NCI-H146 (cell line): ENCODE results near the gene SMYD1.
"Not testable (repeated sequence)": the region's sequence is repeated elsewhere in the genome, so short reads cannot be mapped to it uniquely, and the experiment has no call there.

ENCODE experiments used
- DNase-seq: peaks from one replicate; lab custom pipeline; 2025; lab: John Stamatoyannopoulos, UW

SMYD1 gene

GRCh38 chr2:88067598-88067997, at the start of gene SMYD1:
Gene SMYD1 (plus strand): TSS chr2:88067825. CDS start chr2:88067865, 40 bp downstream.
- DNase-seq = no peak

GRCh38 chr2:88018077-88018805, 49.4 kb upstream of the SMYD1 start:
- DNase-seq = not testable (repeated sequence)

GRCh38 chr2:88018909-88019308, 48.7 kb upstream of the SMYD1 start:
- no peak for DNase-seq

DNA sequence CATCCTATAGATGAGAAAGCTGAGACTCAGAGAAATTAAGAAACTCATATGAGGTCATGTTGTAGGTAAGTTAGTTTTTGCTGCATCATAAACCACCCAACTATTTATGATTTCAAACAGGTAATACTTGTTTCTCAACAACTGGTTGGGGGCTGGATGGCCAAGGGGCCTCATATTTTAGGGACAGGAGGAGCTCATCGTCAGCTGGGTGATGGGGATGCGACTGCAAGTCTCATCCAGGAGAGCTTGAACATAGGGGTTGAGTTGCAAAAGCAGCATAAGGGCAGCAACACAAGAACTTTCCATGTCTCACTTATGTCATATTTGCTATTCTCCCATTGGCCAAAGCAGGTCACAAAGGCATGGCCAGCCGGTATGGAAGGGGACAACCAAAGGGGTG, 47.6 kb upstream of the SMYD1 start:
- DNase-seq = no peak

- DNase-seq = no peak
Measured at GRCh38 chr2:88022669-88022921, 45.0 kb upstream of the SMYD1 start.

DNA sequence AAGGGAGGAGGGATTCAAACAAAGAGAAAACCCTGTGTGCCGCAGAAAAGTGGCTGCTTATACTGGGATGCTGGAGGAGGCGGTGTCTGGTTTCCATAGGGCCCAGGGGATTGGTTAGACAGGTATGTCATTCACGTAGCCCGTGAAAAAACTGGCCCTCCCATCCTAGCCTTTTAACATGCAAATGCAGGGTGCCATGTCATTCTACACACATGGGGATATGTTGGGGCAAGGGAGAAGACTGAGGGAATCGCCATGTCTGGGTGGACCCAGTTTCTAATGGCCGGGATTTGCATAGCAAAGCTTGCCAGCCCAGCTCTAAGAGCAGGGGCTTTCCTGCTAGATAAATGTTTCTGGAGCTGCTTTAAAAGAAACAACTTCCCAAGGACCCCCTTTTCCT, 43.1 kb upstream of the SMYD1 start:
- no peak for DNase-seq

DNA sequence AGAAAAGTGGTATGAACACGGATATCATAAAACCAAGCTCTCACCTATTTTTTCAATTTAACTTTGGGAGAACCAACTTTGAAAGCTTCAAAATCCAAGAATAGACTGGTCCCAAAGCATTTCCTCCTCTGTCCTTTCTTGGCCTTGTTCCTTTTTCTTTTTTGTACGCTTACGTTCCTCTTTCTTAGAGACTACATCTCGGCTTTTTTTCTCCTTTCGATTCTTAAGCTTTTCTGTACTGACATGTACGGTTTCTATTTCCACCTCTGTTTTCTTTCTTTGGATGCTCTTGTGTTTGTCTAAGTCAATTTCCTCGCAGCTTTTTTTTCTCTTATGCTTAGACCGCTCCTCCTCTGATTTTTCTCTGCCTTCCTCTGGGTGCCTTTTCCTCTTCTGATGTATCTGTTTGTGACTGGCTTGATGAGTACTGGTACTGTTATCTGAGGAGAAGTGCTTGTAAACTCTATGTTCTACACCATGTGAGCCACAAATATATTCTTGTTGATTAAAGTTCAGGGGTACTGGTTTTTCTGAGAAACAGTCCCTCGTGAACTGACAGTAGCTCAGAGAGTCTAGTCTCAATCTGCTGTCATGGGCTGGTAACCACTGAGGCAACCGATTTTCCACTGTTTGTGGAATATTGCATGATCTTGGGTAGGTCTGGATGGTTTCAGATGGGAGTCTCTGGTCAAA, 39.8 kb upstream of the SMYD1 start:
- no peak for DNase-seq

GRCh38 chr2:88028931-88029330, 38.7 kb upstream of the SMYD1 start:
- no peak for DNase-seq

- DNase-seq = no peak
Measured at GRCh38 chr2:88032070-88032702, 35.4 kb upstream of the SMYD1 start.

DNA sequence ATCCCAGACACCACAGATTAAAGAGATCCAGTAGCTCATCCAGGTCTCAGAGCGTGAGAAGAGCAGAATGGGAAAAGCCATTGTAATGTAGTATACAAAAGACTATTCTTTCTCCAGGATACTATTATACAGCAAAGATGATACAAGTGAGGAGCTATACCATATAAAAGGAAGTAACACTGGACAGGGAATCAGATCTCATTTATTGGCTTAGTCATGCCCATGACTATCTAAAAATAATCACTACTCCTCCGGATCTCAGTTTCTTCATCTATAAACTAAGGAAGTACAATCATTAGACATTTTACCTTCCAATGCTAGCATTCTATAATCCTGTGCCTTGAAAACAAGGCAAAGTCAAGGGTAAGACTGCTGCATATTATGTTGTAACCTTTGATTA, 31.4 kb upstream of the SMYD1 start:
- no peak for DNase-seq

GRCh38 chr2:88036606-88037005, 31.0 kb upstream of the SMYD1 start:
- no peak for DNase-seq

DNA sequence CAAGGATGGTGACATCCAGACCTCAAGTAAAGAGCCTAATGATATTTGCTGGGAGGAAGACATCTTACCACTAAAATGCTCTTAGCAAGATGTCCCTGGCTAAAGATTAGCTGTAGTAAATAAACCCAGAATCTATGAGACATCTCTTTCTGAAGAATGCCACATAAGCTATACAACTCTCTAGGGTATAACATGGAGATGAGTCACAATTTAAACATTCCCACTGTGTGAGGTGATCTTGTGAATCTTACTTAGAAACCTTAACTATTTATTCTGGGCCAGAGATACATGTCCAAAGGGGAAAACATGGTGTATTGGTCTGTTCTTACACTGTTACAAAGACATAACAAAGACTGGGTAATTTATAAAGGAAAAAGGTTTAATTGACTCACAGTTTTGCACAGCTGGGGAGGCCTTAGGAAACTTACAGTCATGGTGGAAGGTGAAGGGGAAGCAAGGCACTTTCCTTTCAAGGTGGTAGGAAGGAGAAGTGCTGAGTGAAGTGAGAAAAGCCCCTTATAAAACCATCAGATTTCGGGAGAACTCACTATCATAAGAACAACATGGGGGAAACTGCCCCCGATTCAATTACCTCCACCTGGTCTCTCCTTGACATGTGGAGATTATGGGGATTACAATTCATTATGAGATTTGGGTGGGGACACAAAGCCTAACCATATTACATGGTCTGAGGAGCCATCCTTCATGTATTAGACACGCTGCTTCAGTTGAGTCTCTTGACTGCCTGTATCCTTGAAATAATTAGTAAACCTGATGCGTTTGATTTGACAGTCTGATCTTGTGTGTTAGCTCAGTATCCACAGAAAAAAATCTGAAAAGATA, 29.1 kb upstream of the SMYD1 start:
- no peak for DNase-seq

DNA sequence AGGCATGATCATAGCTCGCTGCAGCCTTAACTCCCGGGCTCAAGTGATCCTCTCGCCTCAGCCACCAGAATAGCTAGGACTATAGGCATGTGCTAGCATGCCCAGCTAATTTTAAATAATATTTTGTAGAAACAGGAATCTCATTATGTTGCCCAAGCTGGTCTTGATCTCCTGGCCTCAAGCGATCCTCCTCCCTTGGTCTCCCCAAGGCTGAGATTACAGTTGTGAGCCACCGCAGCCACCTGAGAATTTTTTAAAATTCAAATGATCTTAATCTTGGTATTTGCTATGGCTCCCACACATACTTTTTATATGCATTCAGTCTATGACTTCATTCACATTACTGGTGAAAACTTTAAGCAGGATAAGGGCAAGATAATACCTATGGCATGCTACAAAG, 25.1 kb upstream of the SMYD1 start:
- DNase-seq = no peak

DNA sequence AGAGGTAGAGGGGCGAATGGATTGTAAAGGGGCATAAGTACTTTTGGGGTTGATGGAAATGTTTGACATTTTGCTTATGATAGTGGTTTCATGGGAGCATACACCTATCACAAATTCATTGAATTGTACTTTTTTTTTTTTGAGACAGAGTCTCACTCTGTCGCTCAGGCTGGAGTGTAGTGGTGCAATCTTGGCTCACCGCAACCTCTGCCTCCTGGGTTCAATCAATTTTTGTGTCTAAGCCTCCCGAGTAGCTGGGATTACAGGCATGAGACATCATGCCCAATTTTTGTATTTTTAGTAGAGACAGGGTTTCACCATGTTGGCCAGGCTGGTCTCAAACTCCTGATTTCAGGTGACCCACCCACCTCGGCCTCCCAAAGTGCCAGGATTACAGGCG, 22.1 kb upstream of the SMYD1 start:
- DNase-seq = not testable (repeated sequence)

- DNase-seq = no peak
Measured at GRCh38 chr2:88048541-88048940, 19.1 kb upstream of the SMYD1 start.

GRCh38 chr2:88049622-88050021, 18.0 kb upstream of the SMYD1 start:
- DNase-seq = no peak

DNA sequence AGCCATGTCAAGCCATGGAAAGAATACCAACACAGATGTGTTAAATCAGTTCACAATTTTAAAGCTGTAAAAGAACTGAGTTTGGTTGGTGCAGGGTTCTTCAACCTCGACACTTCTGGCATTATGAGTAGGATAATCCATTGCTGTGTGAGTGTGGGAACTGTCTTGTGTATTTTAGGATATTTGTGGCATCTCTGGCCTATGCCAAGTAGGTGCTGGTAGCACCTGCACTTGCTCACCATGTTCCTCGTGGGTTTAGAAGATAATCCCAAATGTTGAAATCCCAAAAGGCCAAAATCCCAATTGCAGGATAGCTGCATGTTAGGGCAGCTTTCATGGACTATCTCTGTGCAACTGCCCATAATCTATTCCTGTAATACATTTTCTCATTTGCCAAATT, 15.8 kb upstream of the SMYD1 start:
- DNase-seq = no peak

DNA sequence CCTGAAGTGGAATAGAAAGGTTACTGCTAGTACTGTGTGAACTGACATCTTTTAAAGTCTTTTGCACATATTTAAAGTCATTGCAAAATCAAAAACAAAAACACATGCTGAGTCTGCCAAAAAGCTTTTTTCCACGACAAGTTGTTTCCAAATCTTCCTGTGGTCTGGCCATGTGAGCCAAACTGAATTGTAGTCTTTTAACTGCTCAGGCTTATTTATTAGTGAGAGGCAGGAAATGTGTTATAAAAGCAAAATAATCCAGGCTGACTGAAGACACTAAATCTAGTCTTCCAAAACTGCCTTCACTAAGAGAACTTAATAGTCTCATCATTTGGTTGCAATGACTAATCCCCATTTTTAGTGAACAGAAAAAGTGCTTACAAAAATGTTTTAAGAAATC, 14.3 kb upstream of the SMYD1 start:
- DNase-seq = no peak

GRCh38 chr2:88053934-88054781, 13.5 kb upstream of the SMYD1 start:
- no peak for DNase-seq

DNA sequence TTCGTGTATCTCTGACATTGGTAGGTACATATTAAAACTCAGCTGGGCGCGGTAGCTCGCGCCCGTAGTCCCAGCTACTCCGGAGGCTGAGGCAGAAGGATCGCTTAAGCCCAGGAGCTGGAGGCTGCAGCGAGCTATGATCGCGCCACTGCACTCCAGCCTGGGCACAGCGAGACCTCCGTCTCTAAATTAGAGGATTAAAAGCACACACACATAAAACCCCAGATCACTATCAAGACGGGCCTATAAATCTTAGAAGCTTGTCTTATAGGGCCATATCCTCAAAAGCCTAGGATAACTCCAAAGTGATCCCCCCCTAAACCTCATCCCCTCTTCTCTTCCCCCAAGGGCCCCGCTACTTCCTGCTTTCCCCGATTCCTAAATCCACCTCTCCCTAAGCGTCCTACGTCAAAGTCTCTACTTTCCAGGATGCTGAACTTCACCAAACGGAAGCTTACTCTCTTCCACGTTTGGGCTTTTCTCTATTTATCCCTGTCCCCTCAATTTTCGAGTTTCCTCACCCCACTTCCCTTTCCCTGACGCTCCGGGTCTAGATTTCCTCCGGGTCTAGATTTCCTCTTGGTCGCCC, 12.7 kb upstream of the SMYD1 start:
- DNase-seq = peak; percentile 47

GRCh38 chr2:88055371-88056128, 12.1 kb upstream of the SMYD1 start, which contains the start of gene KRCC1:
Gene KRCC1 (minus strand): TSS chr2:88055783. CDS start chr2:88028563, 27,220 bp downstream.
- peak; percentile 97 for DNase-seq
